HepG2 (cell line): ENCODE measurements around the gene WDR31. TPM values are rescaled to one million over a fixed set of nuclear protein-coding genes. Genes with fewer than 3 reads are reported as not detected.
A peak's percentile ranks its signal among the peaks of the same experiment; 100 is the strongest.

Experiments
- SNRNP70 ChIP-seq: fragments of 200-400 bp; formaldehyde crosslinking; IDR thresholded peaks from 2 replicates; pipeline ENCODE4 v1.6.1; 2017; ENCODE audit warnings: mild to moderate bottlenecking, low read depth, low read length, moderate library complexity
- ZNF670 ChIP-seq: sonication (generic); formaldehyde crosslinking; IDR thresholded peaks from 2 replicates; pipeline ENCODE4 v1.8.0; 2022; ENCODE audit warnings: mild to moderate bottlenecking, missing genetic modification reagents, borderline replicate concordance
- ZNF788 ChIP-seq: sonication (generic); formaldehyde crosslinking; IDR thresholded peaks from 2 replicates; pipeline ENCODE4 v1.5.0; 2020; ENCODE audit warnings: mild to moderate bottlenecking, missing genetic modification reagents, borderline replicate concordance
- polyA plus RNA-seq, 8 experiments: library from polyadenylated mRNA; depleted of rRNA in 3 of 8; stranded (reverse) in 7 of 8; unstranded in 1 of 8; fragments of >200 nt; fragmentation: Illumina TruSeq in 4 of 8; extraction: Trizol in 4 of 8; gene quantifications; 2 replicates each; pipeline versions ENCODE4 v1.2.1 to v1.2.3, GENCODE V29; 2011 to 2016; ENCODE audit warnings: low read depth in 4 of 8, missing spikeins in 1 of 8, mixed read lengths in 1 of 8; ENCODE audit not compliant: insufficient read depth in 1 of 8
- total RNA-seq, 5 experiments: library from RNA; depleted of rRNA; stranded (reverse); fragments of >200 nt; fragmentation: Illumina TruSeq; extraction: Trizol; gene quantifications; 2 replicates each; pipeline ENCODE4 v1.2.3, GENCODE V29; 2016; ENCODE audit warnings: low read depth in 1 of 5
- TF ChIP-seq, protein P1 (sequence below): sonication (generic); formaldehyde crosslinking; IDR thresholded peaks from one replicate; pipeline ENCODE4 v1.5.1; 2020; ENCODE audit warnings: mild to moderate bottlenecking, missing genetic modification reagents; ENCODE audit errors: not compliant biosample characterization
- TF ChIP-seq, protein P2 (sequence below): IDR thresholded peaks from 2 replicates; pipeline ENCODE4 v1.6.1; 2018; ENCODE audit warnings: missing genetic modification reagents, mild to moderate bottlenecking, missing compliant biosample characterization
- TF ChIP-seq, protein P3 (sequence below): sonication (generic); formaldehyde crosslinking; IDR thresholded peaks from 2 replicates; pipeline ENCODE4 v1.8.1; 2023; ENCODE audit warnings: mild to moderate bottlenecking, inconsistent platforms, moderate library complexity, missing genetic modification reagents, borderline replicate concordance
- TF ChIP-seq, protein P4 (sequence below), 2 experiments: fragments of 450-650 bp in 1 of 2; sonication (generic) in 1 of 2; formaldehyde crosslinking in 1 of 2; IDR thresholded peaks; 2 replicates each; pipeline versions ENCODE4 v1.6.1 to v1.8.0; 2016 to 2022; ENCODE audit warnings: antibody characterized with exemption in 1 of 2, mild to moderate bottlenecking in 1 of 2, missing genetic modification reagents in 1 of 2

The WDR31 gene
- total and polyA plus RNA-seq, 2 of the 13 experiments (the other 11 are each of a cell fraction or from before 2014, with no cell fraction given) = 0.33 to 1.7 TPM

DNA sequence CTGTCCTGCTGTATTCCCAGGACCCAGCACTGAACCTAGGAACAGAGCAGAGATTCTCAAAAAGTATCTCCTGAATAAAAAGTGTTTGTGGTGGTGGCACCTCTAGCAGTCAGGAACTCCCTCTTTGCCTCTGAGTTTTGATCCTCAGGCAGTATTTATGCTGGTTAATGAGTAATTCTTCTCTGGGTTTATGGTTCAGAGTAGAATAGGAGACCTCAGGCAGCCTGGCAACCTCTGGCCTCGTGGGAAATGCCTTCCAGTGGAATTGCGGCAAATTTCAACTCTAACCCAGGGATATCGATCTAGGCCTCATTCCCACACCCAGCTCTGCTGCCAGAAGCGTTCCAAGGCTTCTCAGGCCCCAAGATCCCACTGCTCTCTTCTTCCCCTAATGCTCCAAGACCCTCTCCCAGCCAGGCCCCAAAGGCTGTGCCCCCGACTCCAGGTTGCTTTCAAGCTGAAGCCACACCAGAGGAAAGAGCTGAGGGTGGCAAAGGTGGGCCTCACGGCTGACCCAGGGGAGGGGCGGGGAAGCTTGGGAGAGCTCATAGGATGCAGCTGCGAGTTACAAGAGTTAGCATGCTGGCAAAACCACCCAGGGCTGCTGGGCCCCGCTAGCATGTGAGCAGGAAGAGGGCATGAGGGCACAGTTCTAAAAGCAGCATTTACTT, 47.6 kb upstream of the WDR31 start (continued):
- TF ChIP-seq, protein P1, sequence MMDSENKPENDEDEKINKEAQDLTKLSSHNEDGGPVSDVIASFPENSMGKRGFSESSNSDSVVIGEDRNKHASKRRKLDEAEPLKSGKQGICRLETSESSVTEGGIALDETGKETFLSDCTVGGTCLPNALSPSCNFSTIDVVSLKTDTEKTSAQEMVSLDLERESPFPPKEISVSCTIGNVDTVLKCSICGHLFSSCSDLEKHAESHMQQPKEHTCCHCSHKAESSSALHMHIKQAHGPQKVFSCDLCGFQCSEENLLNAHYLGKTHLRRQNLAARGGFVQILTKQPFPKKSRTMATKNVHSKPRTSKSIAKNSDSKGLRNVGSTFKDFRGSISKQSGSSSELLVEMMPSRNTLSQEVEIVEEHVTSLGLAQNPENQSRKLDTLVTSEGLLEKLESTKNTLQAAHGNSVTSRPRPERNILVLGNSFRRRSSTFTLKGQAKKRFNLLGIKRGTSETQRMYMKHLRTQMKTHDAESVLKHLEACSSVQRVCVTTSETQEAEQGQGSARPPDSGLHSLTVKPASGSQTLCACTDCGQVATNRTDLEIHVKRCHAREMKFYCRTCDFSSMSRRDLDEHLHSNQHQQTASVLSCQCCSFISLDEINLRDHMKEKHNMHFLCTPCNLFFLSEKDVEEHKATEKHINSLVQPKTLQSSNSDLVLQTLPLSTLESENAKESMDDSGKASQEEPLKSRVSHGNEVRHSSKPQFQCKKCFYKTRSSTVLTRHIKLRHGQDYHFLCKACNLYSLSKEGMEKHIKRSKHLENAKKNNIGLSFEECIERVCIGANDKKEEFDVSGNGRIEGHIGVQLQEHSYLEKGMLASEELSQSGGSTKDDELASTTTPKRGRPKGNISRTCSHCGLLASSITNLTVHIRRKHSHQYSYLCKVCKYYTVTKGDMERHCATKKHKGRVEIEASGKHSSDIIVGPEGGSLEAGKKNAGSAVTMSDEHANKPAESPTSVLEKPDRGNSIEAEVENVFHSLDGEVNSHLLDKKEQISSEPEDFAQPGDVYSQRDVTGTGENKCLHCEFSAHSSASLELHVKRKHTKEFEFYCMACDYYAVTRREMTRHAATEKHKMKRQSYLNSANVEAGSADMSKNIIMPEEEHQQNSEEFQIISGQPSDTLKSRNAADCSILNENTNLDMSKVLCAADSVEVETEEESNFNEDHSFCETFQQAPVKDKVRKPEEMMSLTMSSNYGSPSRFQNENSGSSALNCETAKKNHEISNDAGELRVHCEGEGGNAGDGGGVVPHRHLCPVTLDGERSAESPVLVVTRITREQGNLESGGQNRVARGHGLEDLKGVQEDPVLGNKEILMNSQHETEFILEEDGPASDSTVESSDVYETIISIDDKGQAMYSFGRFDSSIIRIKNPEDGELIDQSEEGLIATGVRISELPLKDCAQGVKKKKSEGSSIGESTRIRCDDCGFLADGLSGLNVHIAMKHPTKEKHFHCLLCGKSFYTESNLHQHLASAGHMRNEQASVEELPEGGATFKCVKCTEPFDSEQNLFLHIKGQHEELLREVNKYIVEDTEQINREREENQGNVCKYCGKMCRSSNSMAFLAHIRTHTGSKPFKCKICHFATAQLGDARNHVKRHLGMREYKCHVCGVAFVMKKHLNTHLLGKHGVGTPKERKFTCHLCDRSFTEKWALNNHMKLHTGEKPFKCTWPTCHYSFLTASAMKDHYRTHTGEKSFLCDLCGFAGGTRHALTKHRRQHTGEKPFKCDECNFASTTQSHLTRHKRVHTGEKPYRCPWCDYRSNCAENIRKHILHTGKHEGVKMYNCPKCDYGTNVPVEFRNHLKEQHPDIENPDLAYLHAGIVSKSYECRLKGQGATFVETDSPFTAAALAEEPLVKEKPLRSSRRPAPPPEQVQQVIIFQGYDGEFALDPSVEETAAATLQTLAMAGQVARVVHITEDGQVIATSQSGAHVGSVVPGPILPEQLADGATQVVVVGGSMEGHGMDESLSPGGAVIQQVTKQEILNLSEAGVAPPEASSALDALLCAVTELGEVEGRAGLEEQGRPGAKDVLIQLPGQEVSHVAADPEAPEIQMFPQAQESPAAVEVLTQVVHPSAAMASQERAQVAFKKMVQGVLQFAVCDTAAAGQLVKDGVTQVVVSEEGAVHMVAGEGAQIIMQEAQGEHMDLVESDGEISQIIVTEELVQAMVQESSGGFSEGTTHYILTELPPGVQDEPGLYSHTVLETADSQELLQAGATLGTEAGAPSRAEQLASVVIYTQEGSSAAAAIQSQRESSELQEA (CRISPR knock-in tag) = no peak
- TF ChIP-seq, protein P2, sequence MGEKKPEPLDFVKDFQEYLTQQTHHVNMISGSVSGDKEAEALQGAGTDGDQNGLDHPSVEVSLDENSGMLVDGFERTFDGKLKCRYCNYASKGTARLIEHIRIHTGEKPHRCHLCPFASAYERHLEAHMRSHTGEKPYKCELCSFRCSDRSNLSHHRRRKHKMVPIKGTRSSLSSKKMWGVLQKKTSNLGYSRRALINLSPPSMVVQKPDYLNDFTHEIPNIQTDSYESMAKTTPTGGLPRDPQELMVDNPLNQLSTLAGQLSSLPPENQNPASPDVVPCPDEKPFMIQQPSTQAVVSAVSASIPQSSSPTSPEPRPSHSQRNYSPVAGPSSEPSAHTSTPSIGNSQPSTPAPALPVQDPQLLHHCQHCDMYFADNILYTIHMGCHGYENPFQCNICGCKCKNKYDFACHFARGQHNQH (CRISPR knock-in tag) = peak; percentile 77; the same call in 1 of the 2 replicates
- TF ChIP-seq SNRNP70 (no peak), ZNF670 (no peak), ZNF788 (CRISPR knock-in tag) (peak; percentile 77; the same call in 1 of the 2 replicates)
- TF ChIP-seq, protein P3, sequence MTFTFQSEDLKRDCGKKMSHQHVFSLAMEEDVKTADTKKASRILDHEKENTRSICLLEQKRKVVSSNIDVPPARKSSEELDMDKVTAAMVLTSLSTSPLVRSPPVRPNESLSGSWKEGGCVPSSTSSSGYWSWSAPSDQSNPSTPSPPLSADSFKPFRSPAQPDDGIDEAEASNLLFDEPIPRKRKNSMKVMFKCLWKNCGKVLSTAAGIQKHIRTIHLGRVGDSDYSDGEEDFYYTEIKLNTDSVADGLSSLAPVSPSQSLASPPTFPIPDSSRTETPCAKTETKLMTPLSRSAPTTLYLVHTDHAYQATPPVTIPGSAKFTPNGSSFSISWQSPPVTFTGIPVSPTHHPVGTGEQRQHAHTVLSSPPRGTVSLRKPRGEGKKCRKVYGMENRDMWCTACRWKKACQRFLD (CRISPR knock-in tag) = no peak
- TF ChIP-seq, protein P4, sequence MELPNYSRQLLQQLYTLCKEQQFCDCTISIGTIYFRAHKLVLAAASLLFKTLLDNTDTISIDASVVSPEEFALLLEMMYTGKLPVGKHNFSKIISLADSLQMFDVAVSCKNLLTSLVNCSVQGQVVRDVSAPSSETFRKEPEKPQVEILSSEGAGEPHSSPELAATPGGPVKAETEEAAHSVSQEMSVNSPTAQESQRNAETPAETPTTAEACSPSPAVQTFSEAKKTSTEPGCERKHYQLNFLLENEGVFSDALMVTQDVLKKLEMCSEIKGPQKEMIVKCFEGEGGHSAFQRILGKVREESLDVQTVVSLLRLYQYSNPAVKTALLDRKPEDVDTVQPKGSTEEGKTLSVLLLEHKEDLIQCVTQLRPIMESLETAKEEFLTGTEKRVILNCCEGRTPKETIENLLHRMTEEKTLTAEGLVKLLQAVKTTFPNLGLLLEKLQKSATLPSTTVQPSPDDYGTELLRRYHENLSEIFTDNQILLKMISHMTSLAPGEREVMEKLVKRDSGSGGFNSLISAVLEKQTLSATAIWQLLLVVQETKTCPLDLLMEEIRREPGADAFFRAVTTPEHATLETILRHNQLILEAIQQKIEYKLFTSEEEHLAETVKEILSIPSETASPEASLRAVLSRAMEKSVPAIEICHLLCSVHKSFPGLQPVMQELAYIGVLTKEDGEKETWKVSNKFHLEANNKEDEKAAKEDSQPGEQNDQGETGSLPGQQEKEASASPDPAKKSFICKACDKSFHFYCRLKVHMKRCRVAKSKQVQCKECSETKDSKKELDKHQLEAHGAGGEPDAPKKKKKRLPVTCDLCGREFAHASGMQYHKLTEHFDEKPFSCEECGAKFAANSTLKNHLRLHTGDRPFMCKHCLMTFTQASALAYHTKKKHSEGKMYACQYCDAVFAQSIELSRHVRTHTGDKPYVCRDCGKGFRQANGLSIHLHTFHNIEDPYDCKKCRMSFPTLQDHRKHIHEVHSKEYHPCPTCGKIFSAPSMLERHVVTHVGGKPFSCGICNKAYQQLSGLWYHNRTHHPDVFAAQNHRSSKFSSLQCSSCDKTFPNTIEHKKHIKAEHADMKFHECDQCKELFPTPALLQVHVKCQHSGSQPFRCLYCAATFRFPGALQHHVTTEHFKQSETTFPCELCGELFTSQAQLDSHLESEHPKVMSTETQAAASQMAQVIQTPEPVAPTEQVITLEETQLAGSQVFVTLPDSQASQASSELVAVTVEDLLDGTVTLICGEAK (IDR thresholded peaks at IDR 0.05) = no peak
- TF ChIP-seq, protein P4 (CRISPR knock-in tag; IDR thresholded peaks at IDR 0.05) = peak; percentile 74
